ENCODE results near the gene ENTPD5. TPM values are rescaled to one million over a fixed set of nuclear protein-coding genes. Genes with fewer than 3 reads are reported as not detected.

ENTPD5 gene
- total and polyA plus RNA-seq, 11 donors: 4.7 to 12.3 (median 6.7) TPM

DNA sequence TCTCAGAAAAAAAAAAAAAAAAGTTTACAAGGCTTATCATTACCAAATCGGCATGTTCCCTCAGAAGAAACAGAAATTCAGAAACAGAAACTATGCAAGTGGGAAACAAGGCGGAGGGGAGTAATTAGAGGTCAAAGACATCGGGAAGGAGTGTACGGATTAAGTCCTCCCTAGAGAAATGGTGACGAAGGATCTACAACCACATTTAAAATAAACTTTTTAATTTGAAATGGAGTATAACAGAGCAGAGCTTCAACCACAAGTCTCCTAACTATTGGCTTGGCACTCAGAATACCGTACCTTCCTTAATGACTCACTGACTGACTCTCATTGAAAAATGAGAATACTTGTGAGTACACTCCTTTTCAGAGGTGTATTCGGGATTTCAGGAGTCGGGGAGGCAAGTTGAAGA is 908 bp downstream of the ENTPD5 start:
- Histone ChIP-seq H3K36me3 (peaks cover 0 to 16% (median 11%) of the 10 kb centered on the region in 9 donors), H3K4me1 (peaks cover 0 to 17% (median 9%) of the 10 kb centered on the region in 12 donors), H3K4me3 (peak overlapping the region; percentile 45 to 98 (median 80)), H3K9me3 (no peaks in the 10 kb centered on the region), H3K27ac (peak overlapping the region; percentile 82 to 100 (median 97)), H3K27me3 (no peaks in the 10 kb centered on the region)
- peak in 2 of 4 donors; percentile 6 to 23 for ATAC-seq
- intact Hi-C loops (cut with DNase I): loop anchor here in 4 of 10 donors (2.0 to 10.0 kb wide), 4 partner anchors 63 to 133 kb away; partner anchors contain the start of genes ALDH6A1 (in 2 of the 4), COQ6 (in 2 of the 4), FAM161B (in 2 of the 4) and LIN52 (in 2 of the 4)
- no peak for DNase-seq
- WGBS, 4 donors: 3 to 10% (median 5%) methylated on average over 8 of the region's 8 CpGs
- no peak for TF ChIP-seq POLR2A (IDR thresholded peaks at IDR 0.05)
- TF ChIP-seq, protein P1, sequence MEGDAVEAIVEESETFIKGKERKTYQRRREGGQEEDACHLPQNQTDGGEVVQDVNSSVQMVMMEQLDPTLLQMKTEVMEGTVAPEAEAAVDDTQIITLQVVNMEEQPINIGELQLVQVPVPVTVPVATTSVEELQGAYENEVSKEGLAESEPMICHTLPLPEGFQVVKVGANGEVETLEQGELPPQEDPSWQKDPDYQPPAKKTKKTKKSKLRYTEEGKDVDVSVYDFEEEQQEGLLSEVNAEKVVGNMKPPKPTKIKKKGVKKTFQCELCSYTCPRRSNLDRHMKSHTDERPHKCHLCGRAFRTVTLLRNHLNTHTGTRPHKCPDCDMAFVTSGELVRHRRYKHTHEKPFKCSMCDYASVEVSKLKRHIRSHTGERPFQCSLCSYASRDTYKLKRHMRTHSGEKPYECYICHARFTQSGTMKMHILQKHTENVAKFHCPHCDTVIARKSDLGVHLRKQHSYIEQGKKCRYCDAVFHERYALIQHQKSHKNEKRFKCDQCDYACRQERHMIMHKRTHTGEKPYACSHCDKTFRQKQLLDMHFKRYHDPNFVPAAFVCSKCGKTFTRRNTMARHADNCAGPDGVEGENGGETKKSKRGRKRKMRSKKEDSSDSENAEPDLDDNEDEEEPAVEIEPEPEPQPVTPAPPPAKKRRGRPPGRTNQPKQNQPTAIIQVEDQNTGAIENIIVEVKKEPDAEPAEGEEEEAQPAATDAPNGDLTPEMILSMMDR (IDR thresholded peaks at IDR 0.05): no peak

DNA sequence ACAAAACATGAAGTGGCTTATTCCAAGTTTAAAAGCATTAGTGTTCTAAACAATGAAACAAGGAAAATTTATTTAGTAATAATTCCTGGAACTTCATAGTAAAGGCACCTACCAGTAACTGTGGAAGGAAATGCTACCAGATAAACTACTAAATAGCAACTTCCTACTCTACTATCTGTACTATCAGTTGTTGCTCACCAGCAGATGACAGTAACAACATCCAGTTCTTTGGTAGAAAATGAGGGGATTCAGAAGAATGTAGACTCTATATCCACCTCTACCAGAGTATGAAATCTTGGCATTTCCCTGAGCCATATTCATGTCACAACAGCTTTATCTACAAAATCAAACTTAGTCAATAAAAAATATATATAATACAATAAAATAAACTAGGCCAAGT is 3.1 kb downstream of the ENTPD5 start:
- no peak for DNase-seq
- Histone ChIP-seq H3K27me3 (no peaks in the 10 kb centered on the region), H3K4me1 (peaks cover 0 to 17% (median 9%) of the 10 kb centered on the region in 12 donors), H3K27ac (no peak overlapping the region), H3K4me3 (no peak overlapping the region), H3K36me3 (peaks cover 0 to 36% (median 21%) of the 10 kb centered on the region in 9 donors), H3K9me3 (no peaks in the 10 kb centered on the region)
- intact Hi-C loops (cut with DNase I): loop anchor here in 4 of 10 donors (5.0 to 10.0 kb wide), 3 partner anchors 61 to 131 kb away; partner anchors contain the start of genes COQ6 (in 2 of the 4), FAM161B (in 2 of the 4), ALDH6A1 (in 1 of the 4) and LIN52 (in 1 of the 4)
- ATAC-seq: no peak
- TF ChIP-seq POLR2A (IDR thresholded peaks at IDR 0.05): no peak
- TF ChIP-seq, protein P1 (IDR thresholded peaks at IDR 0.05): no peak

DNA sequence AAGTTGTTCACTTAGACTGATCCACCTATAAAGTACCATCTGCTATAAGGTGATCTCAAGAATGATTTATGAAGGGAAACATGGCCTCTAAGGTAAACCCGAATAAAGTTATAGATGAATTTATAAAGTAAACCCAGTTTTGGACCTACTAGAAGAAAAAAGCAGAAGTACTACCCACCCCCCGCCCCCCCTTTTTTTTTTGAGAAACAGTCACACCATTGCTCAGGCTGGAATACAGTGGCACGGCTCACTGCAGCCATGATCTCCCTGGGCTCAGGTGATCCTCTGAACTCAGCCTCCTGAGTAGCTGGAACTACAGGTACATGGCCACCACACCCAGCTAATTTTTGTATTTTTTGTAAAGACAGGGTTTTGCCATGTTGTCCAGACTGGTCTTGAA is 3.9 kb downstream of the ENTPD5 start:
- H3K4me3 ChIP-seq: no peak overlapping the region
- peaks cover 0 to 16% (median 9%) of the 10 kb centered on the region in 12 donors for H3K4me1 ChIP-seq
- H3K9me3 ChIP-seq: no peaks in the 10 kb centered on the region
- 81 to 93% (median 90%) methylated on average over 3 of the region's 3 CpGs for WGBS, 4 donors
- intact Hi-C loops (cut with DNase I): loop anchor here in 4 of 10 donors (5.0 to 10.0 kb wide), 3 partner anchors 60 to 130 kb away; partner anchors contain the start of genes COQ6 (in 2 of the 4), FAM161B (in 2 of the 4), ALDH6A1 (in 1 of the 4) and LIN52 (in 1 of the 4)
- peaks cover 0 to 44% (median 29%) of the 10 kb centered on the region in 9 donors for H3K36me3 ChIP-seq
- ATAC-seq: no peak
- no peak for DNase-seq
- H3K27ac ChIP-seq: no peak overlapping the region
- TF ChIP-seq, protein P1 (IDR thresholded peaks at IDR 0.05): no peak
- no peak for TF ChIP-seq POLR2A (IDR thresholded peaks at IDR 0.05)
- H3K27me3 ChIP-seq: no peaks in the 10 kb centered on the region

DNA sequence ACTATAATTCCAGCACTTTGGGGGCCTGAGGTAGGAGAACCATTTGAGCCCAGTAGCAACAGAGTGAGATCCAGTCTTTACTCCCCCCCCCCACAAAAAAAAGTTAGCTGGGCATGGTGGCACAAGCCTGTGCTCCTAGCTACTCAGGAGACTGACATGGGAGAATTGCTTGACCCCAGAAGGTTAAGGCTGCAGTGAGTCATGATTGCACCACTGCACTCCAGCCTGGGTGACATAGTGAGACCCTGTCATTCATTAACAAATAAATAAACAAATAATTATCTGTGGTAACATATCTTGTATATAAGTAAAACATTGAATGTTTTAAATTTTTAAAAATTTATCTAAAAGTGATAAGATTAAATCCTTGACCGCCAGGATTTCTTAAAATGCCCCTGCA is 4.8 kb downstream of the ENTPD5 start:
- Histone ChIP-seq H3K4me3 (no peak overlapping the region), H3K36me3 (peaks cover 0 to 52% (median 38%) of the 10 kb centered on the region in 9 donors), H3K27me3 (no peaks in the 10 kb centered on the region), H3K4me1 (peaks cover 0 to 8% (median 5%) of the 10 kb centered on the region in 12 donors), H3K9me3 (no peaks in the 10 kb centered on the region), H3K27ac (no peak overlapping the region)
- WGBS, 4 donors: 90 to 98% (median 92%) methylated on average over 1 of the region's 1 CpG
- no peak for DNase-seq
- ATAC-seq: no peak
- intact Hi-C loops (cut with DNase I): loop anchor here in 3 of 10 donors (10.0 kb wide), 2 partner anchors 59 to 129 kb away; partner anchors contain the start of genes COQ6 (in 2 of the 3), FAM161B (in 2 of the 3) and ZNF410 (in 1 of the 3)
- TF ChIP-seq, protein P1 (IDR thresholded peaks at IDR 0.05): no peak
- no peak for TF ChIP-seq POLR2A (IDR thresholded peaks at IDR 0.05)

All from heart left ventricle (tissue), 16 donors.